ENCODE measurements around the gene GNPTG. TPM values are rescaled to one million over a fixed set of nuclear protein-coding genes. Genes with fewer than 3 reads are reported as not detected.

GNPTG gene
- total and polyA plus RNA-seq, 2 of the 8 experiments (the other 6 are each of a cell fraction or from before 2014, with no cell fraction given) = 26.2 to 51.2 TPM

DNA sequence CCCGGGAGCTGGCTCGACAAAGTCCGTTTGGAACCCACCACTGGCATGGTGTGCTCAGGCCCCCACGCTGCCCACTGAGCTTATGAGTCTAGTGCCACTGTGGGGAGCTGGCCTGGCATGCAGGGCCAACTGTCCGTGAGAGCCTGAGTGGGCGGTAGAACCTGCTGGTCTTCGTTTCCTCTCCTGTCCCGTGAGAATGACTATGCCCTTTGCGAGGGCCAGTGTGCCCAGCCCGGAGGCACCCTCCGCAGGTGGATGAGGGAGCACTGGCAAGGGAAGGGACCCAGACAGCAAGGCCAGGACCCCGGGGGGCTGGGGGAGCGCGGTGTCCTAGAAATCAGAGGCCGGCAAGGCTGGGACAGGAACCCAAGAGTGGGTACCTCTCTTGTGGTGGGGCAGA, 15.1 kb upstream of the GNPTG start:
- no peak overlapping the region for H3K56ac ChIP-seq (replicated peaks; ENCODE audit: insufficient read length, low read depth, low read length)
- no peak for TF ChIP-seq MAFK (IDR thresholded peaks at IDR 0.05; ENCODE audit: low read depth, low read length)
- TF ChIP-seq RNF2 (IDR thresholded peaks at IDR 0.05; ENCODE audit: borderline replicate concordance, low read depth, low read length, missing control alignments, poor library complexity, severe bottlenecking) = no peak
- no peak for TF ChIP-seq CREB1 (IDR thresholded peaks at IDR 0.05)
- TF ChIP-seq, protein P1, sequence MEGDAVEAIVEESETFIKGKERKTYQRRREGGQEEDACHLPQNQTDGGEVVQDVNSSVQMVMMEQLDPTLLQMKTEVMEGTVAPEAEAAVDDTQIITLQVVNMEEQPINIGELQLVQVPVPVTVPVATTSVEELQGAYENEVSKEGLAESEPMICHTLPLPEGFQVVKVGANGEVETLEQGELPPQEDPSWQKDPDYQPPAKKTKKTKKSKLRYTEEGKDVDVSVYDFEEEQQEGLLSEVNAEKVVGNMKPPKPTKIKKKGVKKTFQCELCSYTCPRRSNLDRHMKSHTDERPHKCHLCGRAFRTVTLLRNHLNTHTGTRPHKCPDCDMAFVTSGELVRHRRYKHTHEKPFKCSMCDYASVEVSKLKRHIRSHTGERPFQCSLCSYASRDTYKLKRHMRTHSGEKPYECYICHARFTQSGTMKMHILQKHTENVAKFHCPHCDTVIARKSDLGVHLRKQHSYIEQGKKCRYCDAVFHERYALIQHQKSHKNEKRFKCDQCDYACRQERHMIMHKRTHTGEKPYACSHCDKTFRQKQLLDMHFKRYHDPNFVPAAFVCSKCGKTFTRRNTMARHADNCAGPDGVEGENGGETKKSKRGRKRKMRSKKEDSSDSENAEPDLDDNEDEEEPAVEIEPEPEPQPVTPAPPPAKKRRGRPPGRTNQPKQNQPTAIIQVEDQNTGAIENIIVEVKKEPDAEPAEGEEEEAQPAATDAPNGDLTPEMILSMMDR (IDR thresholded peaks at IDR 0.05; ENCODE audit: control extremely low read depth in 1 of 3, insufficient read depth in 1 of 3, low read depth in 1 of 3, low read length in 3 of 3) = no peak
- no peak for TF ChIP-seq HDAC2 (IDR thresholded peaks at IDR 0.05; ENCODE audit: borderline replicate concordance in 1 of 2, low read depth in 2 of 2, low read length in 2 of 2)
- TF ChIP-seq, protein P2, sequence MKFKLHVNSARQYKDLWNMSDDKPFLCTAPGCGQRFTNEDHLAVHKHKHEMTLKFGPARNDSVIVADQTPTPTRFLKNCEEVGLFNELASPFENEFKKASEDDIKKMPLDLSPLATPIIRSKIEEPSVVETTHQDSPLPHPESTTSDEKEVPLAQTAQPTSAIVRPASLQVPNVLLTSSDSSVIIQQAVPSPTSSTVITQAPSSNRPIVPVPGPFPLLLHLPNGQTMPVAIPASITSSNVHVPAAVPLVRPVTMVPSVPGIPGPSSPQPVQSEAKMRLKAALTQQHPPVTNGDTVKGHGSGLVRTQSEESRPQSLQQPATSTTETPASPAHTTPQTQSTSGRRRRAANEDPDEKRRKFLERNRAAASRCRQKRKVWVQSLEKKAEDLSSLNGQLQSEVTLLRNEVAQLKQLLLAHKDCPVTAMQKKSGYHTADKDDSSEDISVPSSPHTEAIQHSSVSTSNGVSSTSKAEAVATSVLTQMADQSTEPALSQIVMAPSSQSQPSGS (IDR thresholded peaks at IDR 0.05; ENCODE audit: low read length) = no peak
- H3K4me3 ChIP-seq (ENCODE audit: extremely low read depth in 1 of 4, insufficient read depth in 2 of 4, low read depth in 3 of 4, low read length in 4 of 4) = no peak overlapping the region
- no peak overlapping the region for H3K18ac ChIP-seq (ENCODE audit: extremely low read depth, low read length)
- H2BK15ac ChIP-seq (ENCODE audit: low read length) = no peak overlapping the region
- FAIRE-seq (no peak), DNase-seq (ENCODE audit: low read depth in 1 of 2, low spot score in 2 of 2) (no peak)
- peaks cover 0 to 15% (median 10%) of the 10 kb centered on the region in 4 experiments; a peak in 4 of 7 replicates for H3K4me1 ChIP-seq (replicated peaks in 1 of 4; ENCODE audit: control insufficient read depth in 3 of 4, insufficient read depth in 4 of 4, low read length in 3 of 4)
- H3K27ac ChIP-seq (ENCODE audit: low read depth, low read length) = no peak overlapping the region
- 75% methylated on average over 15 of the region's 15 CpGs; no CpG with 5 or more reads in 1 of the 2 experiments for WGBS, 2 experiments (ENCODE audit: extremely low coverage in 1 of 2, insufficient coverage in 1 of 2, insufficient read length in 1 of 2, insufficient replicate concordance in 2 of 2, low coverage in 1 of 2, low lambda C conversion rate in 2 of 2, missing lambda C conversion rate in 1 of 2)
- no peak overlapping the region for H2BK5ac ChIP-seq (ENCODE audit: low read depth, low read length)
- ChIA-PET CTCF (ENCODE audit: partially characterized antibody) (interaction anchor here (0.8 to 5.2 kb wide), 8 partner anchors 10 to 56 kb away, joined by 3 to 43 read pairs (median 4); no protein-coding TSS in a partner anchor), POLR2A (ENCODE audit: partially characterized antibody) (interaction anchor here (1.6 to 2.6 kb wide), 3 partner anchors 11 to 24 kb away, joined by 5 to 13 read pairs (median 6); no protein-coding TSS in a partner anchor)
- H3K79me1 ChIP-seq (ENCODE audit: low read depth, low read length) = no peaks in the 10 kb centered on the region
- H4K91ac ChIP-seq (replicated peaks; ENCODE audit: insufficient read length, low read length) = no peak overlapping the region
- H3K9ac ChIP-seq (replicated peaks in 1 of 4; ENCODE audit: extremely low read depth in 1 of 4, low read depth in 3 of 4, low read length in 3 of 4) = no peak overlapping the region
- no peaks in the 10 kb centered on the region for H3K79me2 ChIP-seq (ENCODE audit: control insufficient read depth in 1 of 2, insufficient read depth in 2 of 2, low read length in 2 of 2)
- H3K4me2 ChIP-seq (ENCODE audit: insufficient read depth in 1 of 2, low read depth in 2 of 2, low read length in 2 of 2) = no peak overlapping the region
- peaks cover 19 to 49% (median 40%) of the 10 kb centered on the region in 4 experiments for H3K27me3 ChIP-seq (replicated peaks in 1 of 4; ENCODE audit: control insufficient read depth in 3 of 4, extremely low read depth in 1 of 4, insufficient read depth in 3 of 4, low read length in 3 of 4)
- H3K14ac ChIP-seq (ENCODE audit: insufficient read length) = no peak overlapping the region
- peaks cover 13% of the 10 kb centered on the region; the same call in 1 of the 2 replicates for H3K23me2 ChIP-seq (ENCODE audit: low read depth, low read length)
- no peak overlapping the region for H3K4ac ChIP-seq (replicated peaks; ENCODE audit: insufficient read length, low read depth, low read length)
- no peak overlapping the region for H2AK5ac ChIP-seq (ENCODE audit: low read depth, low read length)
- H4K8ac ChIP-seq (ENCODE audit: extremely low read depth, insufficient read depth, low read length) = no peak overlapping the region
- H3K23ac ChIP-seq (ENCODE audit: insufficient read length) = no peak overlapping the region
- H3K9me3 ChIP-seq (ENCODE audit: insufficient read depth in 2 of 2, low read depth in 1 of 2, low read length in 1 of 2) = no peaks in the 10 kb centered on the region
- no peaks in the 10 kb centered on the region for H3K36me3 ChIP-seq (ENCODE audit: control insufficient read depth in 2 of 4, insufficient read depth in 4 of 4, low read length in 3 of 4)
- no peak overlapping the region for H2AFZ ChIP-seq (ENCODE audit: low read length)
- no peak overlapping the region for H4K5ac ChIP-seq (ENCODE audit: insufficient read length, low read depth, low read length)
- H2BK12ac ChIP-seq (ENCODE audit: low read depth, low read length) = no peak overlapping the region
- no peak overlapping the region for H2BK120ac ChIP-seq (replicated peaks; ENCODE audit: low read depth, low read length)
- H4K20me1 ChIP-seq (replicated peaks in 1 of 2; ENCODE audit: control insufficient read depth in 1 of 2, insufficient read depth in 2 of 2, low read length in 2 of 2) = peaks cover 7 to 21% of the 10 kb centered on the region in 2 experiments
- H2BK20ac ChIP-seq (ENCODE audit: low read length) = no peak overlapping the region
